Activated naive CD8-positive, alpha-beta T cell treated with anti-CD3 and anti-CD28 coated beads, Interleukin-2, amount 10 ng/mL, durations not matched to agents 7 days and 5 days (primary cell): Measurements from ENCODE around the gene PCBP3. TPM values are rescaled to one million over a fixed set of nuclear protein-coding genes. Genes with fewer than 3 reads are reported as not detected.
"Not testable (repeated sequence)": the region's sequence is repeated elsewhere in the genome, so short reads cannot be mapped to it uniquely, and the experiment has no call there.

Experiments used
- ATAC-seq: fragments of 150-1000 bp; cut with Tn5 transposase; one replicate; pipeline ENCODE4 v1.10.0; 2021; ENCODE audit warnings: low read depth, moderate library complexity
- POLR2A ChIA-PET: fragments of 350-600 bp; sonication (Branson Sonifier 250); formaldehyde crosslinking; loops from one replicate; lab custom pipeline; 2021; ENCODE audit warnings: antibody characterized with exemption; lab: Charles Lee
- DNase-seq: peaks from one replicate; pipeline ENCODE4 v3.0.0; 2021
- H3K27ac Mint-ChIP-seq: one replicate; pipeline ENCODE4 v1.8.0; 2022; ENCODE audit warnings: mild to moderate bottlenecking, mixed read lengths
- H3K27me3 Mint-ChIP-seq: one replicate; pipeline ENCODE4 v1.8.0; 2022; ENCODE audit warnings: mild to moderate bottlenecking, moderate library complexity, mixed read lengths
- H3K36me3 Mint-ChIP-seq: one replicate; pipeline ENCODE4 v1.8.0; 2021; ENCODE audit warnings: mild to moderate bottlenecking, mixed read lengths
- H3K4me1 Mint-ChIP-seq: one replicate; pipeline ENCODE4 v1.8.0; 2021; ENCODE audit warnings: mixed read lengths
- H3K4me3 Mint-ChIP-seq: one replicate; pipeline ENCODE4 v1.8.0; 2022; ENCODE audit warnings: mild to moderate bottlenecking, moderate library complexity, mixed read lengths
- H3K9me3 Mint-ChIP-seq: one replicate; pipeline ENCODE4 v1.8.0; 2021; ENCODE audit warnings: mixed read lengths
- total RNA-seq, 2 experiments: library from RNA; stranded (reverse); gene quantifications; one replicate each; pipeline ENCODE4 v1.2.3, GENCODE V29; 2021

The PCBP3 gene
- total RNA-seq, 2 experiments from 2014 or later = 1.2 TPM; not detected in 1

DNA sequence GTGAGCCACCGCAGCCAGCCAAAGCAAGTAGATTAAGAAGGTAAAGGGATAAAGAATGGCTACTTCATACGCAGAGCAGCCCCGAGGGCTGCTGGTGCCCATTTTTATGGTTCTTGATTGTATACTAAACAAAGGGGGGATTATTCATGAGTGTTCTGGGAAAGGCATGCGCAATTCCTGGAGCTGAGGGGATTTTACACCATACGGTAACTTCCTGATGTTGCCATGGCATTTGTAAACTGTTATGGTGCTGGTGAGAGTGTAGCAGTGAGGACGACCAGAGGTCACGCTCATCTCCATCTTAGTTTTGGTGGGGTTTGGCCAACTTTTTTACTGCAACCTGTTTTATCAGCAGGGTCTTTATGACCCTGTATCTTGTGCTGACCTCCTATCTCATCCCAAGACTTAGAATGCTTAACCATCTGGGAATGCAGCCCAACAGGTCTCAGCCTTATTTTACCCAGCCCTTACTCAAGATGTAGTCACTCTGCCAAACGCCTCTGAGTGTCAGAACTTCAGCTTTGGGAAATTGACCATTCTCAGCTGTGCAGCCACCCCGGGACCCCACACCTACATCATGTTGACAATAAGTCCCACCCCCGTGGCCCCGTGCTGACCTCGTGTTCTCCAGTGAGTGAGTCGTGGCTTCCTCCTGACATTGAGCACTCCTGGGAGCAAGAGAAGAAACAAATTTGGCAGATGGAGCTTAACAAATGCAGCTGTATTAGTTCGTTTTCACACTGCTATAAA is 188.6 kb downstream of the PCBP3 start:
- Mint-ChIP-seq H3K27me3 (peaks cover 2% of the 10 kb centered on the region), H3K9me3 (peaks cover 5% of the 10 kb centered on the region), H3K4me3 (no peak overlapping the region), H3K4me1 (peaks cover 9% of the 10 kb centered on the region), H3K27ac (no peak overlapping the region), H3K36me3 (no peaks in the 10 kb centered on the region)
- DNase-seq = no peak
- POLR2A ChIA-PET = interaction anchor here (0.7 kb wide), 1 partner anchor 18 kb away, joined by 6 read pairs; no protein-coding TSS in a partner anchor
- no peak for ATAC-seq

DNA sequence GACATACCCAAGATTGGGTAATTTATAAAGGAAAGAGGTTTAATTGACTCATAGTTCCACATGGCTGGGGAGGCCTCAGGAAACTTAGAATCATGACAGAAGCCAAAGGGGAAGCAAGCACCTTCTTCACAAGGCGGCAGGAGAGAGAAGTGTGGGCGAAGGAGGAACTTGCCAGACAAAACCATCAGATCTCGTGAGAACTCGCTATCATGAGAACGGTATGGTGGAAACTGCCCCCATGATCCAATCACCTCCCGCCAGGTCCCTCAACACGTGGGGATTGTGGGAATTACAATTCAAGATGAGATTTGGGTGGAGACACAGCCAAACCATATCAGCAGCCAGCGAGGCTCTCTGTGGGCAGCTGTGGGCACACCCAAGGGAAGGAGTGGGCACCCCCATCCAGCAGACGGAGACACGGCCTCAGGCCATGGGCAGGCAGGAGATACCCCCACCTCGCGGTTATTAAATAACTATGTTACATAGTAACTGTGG is 189.3 kb downstream of the PCBP3 start:
- H3K27ac Mint-ChIP-seq, H3K4me1 Mint-ChIP-seq: not testable (repeated sequence)

DNA sequence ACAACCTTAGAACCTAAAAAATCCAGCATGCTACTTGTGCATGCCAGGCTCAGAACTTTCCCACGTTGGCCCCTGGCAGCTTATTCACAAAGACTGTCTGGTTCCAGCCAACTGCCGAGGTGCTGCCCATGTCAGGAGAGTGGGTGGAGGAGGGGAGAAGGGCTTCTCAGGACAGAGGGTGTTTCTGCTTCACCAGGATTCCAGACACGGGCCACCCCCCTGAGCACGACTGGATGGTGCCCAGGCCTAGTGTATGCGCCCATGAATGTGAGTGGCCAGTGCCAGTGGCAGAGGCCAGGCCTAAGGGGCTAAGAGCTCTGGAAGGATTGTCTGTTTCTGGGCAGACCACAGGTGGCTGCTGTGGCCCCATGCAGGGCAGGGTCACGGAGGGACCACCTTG is 189.9 kb downstream of the PCBP3 start:
- POLR2A ChIA-PET = no interaction called here
- ATAC-seq (no peak), DNase-seq (no peak)
- Mint-ChIP-seq H3K27me3 (peaks cover 2% of the 10 kb centered on the region), H3K4me3 (no peak overlapping the region), H3K4me1 (peaks cover 2% of the 10 kb centered on the region), H3K27ac (no peak overlapping the region), H3K36me3 (no peaks in the 10 kb centered on the region), H3K9me3 (peaks cover 5% of the 10 kb centered on the region)

More for the DNA sequence above, 189.3 kb downstream of the PCBP3 start:
- DNase-seq, H3K4me3 Mint-ChIP-seq, H3K27me3 Mint-ChIP-seq, H3K36me3 Mint-ChIP-seq, POLR2A ChIA-PET, H3K9me3 Mint-ChIP-seq, ATAC-seq: not testable (repeated sequence)

DNA sequence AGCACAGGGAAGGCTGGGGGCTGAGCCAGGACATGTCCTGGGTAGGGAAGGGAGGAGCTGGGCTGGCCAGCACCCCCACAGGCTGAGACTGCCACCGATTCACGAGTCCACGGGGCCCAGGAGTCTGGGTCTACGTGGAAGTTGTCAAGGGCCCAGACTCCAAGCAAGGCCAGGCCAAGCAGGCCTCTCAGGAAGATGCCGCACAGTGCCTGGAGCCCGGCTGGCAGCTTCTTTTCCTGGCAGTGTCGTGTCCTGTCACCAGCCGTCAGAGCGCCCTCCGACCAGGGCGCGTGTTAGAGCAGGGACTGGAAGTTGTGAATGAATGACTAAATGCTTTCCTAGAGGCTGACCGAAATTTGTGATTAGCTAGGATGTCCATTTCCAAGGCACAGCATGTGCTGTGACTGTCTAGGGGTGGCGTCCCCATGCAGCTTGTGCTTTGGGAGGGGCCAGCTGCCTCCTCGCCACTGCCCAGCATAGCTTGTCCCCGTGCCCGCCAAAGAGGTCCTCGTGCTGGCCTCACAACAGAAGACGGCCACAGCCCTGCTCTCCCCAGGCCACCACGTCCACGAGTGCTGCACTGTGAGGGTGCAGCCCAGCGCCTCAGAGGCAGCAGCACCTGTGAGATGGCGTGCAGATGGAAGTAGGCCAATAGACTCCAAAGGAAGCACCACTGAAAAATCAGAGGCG is 190.6 kb downstream of the PCBP3 start:
- Mint-ChIP-seq H3K4me1 (peaks cover 2% of the 10 kb centered on the region), H3K36me3 (no peaks in the 10 kb centered on the region), H3K27me3 (peaks cover 5% of the 10 kb centered on the region), H3K9me3 (peaks cover 5% of the 10 kb centered on the region), H3K4me3 (no peak overlapping the region), H3K27ac (no peak overlapping the region)
- no peak for DNase-seq
- ATAC-seq = no peak
- POLR2A ChIA-PET = no interaction called here

DNA sequence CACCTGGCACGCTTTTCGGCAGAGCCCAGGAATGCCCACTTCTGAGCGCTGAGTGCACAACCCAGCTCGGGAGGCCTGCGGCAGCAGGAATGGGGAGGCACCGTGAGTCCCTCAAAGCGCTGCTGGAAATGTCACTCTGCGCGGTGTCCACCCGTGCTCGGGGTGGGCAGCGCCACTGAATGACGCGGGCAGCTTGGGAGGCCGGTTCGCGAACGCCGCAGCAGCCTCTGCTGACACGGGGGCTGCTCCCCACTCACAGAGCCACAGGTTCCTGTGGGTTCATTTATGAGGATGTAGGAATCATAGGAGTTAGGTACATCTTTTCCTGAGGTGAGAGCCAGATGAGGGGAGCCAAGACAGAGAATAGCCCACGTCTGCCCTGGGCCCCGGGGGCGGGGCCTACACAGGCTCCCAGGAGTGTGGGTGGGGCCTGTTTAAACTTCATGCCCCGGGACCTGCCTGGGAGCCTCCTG is 191.3 kb downstream of the PCBP3 start:
- H3K4me3 Mint-ChIP-seq = no peak overlapping the region
- no peak overlapping the region for H3K27ac Mint-ChIP-seq
- H3K27me3 Mint-ChIP-seq = peaks cover 5% of the 10 kb centered on the region
- POLR2A ChIA-PET = no interaction called here
- ATAC-seq (no peak), DNase-seq (no peak)
- peaks cover 2% of the 10 kb centered on the region for H3K4me1 Mint-ChIP-seq
- H3K36me3 Mint-ChIP-seq = no peaks in the 10 kb centered on the region
- H3K9me3 Mint-ChIP-seq = peaks cover 5% of the 10 kb centered on the region

DNA sequence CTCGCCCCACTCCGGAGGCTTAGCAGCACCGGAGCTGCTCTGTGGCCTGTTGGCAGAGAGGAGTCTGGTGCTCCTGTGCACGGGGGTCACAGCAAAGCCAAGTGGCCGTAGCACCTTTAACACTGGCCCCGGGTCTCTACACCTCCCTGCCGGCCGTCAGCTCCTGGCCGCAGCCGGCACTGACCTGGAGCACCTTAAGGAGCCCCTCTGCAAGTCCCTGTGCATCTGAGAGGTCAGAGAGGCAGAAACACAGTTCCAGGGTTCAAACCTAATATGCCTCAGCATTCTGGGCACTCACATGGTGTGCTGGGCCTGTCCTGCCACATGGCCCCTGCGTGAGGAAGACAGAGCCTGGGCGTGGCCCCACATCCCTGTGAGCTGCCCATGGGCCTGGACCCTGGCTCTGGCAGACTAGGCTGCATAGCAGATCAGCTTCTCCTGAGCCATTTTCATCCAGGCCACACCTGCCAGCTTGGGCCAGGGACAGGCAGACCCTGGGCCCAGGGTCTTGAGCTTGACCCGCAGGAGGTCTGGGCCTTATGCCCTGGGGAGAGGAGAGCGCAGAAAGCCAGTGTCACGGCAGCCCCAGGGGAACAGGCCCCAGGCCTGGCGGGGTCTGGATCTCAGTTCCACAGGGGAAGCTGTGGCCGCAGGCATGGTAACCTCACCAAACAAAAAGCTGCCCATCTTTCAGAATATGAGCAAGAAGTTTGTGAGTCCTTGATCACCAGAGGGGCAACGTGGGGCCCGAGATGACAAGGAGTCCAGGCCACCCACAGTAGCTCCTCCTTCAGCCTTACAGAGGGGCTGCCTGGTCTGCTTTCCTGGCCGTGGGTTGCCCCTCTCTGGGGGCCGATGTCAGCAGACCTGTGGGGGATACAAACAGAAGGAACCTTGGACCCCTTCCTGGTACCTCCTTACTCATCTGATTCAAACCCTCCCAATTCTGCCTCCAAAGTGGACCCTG is 192.1 kb downstream of the PCBP3 start:
- Mint-ChIP-seq H3K9me3 (peaks cover 5% of the 10 kb centered on the region), H3K4me3 (no peak overlapping the region), H3K27me3 (peaks cover 5% of the 10 kb centered on the region), H3K36me3 (no peaks in the 10 kb centered on the region), H3K27ac (no peak overlapping the region), H3K4me1 (peaks cover 2% of the 10 kb centered on the region)
- DNase-seq (no peak), ATAC-seq (no peak)
- POLR2A ChIA-PET = no interaction called here

DNA sequence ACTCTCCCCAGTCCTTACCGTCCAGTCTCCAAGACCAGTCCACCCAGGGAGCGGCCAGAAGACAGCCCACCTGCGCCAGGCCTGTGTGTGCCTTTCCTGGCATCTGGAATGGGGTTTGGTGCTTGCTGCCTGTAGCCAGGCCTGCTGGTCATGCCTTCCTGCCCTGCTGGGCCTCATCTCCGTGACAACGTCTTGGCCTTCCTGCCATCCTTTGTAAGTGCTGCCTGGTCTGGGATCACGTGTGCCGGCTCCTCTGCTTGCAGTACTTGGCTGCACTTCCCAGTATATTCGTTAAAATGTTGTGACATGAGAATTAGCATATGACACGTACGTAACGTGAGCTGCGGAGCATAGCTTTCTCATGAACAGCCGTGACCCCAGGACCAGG is 192.7 kb downstream of the PCBP3 start:
- H3K4me1 Mint-ChIP-seq = peaks cover 2% of the 10 kb centered on the region
- peaks cover 7% of the 10 kb centered on the region for H3K9me3 Mint-ChIP-seq
- no peak for DNase-seq
- no peak for ATAC-seq
- no peak overlapping the region for H3K4me3 Mint-ChIP-seq
- no peak overlapping the region for H3K27ac Mint-ChIP-seq
- POLR2A ChIA-PET = no interaction called here
- peaks cover 5% of the 10 kb centered on the region for H3K27me3 Mint-ChIP-seq
- no peaks in the 10 kb centered on the region for H3K36me3 Mint-ChIP-seq

DNA sequence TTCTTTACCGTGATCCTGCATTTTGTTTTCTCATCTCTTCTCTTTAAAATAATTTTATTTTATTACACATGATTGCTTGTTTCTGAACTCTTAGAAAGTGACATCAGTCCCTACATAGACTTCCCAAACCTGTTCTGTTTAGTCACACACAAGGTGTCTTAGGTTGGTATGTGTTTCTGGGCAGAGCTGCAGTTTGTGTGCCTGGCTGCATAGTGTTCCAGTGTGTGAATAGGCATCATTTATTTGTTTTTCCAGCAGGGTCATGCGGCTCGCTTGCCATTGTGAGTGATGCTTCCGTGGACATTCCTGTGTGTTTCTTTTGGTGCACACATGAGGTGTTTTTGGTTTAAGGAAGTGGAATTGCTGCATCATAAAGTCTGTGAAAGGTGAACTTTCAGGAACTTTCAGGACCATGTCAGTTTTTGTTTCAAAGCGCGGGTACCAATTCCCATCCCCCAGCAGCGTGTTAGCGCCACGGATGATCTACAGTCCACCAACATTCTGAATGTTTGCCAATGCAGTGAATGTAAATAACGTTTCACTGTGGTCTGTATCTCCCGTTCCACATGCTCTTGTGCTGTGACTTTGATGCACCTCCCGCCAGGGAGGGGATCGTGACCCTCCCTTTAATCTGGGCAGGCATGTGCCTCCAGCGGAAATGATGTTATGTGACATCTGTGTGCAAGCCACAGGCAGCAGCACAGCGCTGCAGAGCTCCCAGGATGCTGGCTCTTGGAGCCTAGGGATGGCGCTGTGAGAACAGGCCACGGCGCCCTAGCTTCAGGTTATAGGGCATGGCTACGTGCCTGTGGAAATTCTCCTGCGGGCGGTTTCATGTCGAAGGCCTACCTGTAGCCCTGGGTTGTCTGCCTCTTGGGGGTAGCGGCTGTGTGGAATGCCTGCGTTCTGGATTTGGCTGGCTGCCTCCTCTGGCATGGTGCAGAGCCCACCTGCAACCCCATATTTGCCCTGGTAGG is 193.5 kb downstream of the PCBP3 start:
- ATAC-seq = no peak
- no peak for DNase-seq
- Mint-ChIP-seq H3K27ac (no peak overlapping the region), H3K27me3 (peaks cover 8% of the 10 kb centered on the region), H3K4me1 (peaks cover 2% of the 10 kb centered on the region), H3K36me3 (no peaks in the 10 kb centered on the region), H3K4me3 (no peak overlapping the region), H3K9me3 (peaks cover 11% of the 10 kb centered on the region)
- POLR2A ChIA-PET = no interaction called here

DNA sequence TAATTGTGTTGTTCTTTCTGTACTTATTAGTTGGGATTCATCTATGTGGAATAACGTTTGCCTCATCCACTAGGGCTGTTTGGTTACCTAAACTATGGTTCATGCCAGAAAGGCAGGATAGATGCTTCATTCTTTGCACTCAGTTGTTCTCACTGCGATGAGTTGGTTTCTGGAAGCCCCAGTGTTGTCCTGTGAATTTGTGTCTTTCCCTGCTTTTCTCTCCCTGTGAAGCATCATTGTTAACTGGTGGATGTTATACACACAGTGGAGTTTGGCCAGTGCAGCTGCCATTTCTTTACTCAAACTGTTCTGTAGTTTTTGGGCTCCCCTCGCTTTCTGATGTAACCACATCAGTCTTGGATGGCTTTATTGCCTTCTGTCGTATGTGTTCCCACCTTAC is 194.4 kb downstream of the PCBP3 start:
- Mint-ChIP-seq H3K27ac (no peak overlapping the region), H3K4me3 (no peak overlapping the region), H3K4me1 (no peaks in the 10 kb centered on the region), H3K9me3 (peaks cover 7% of the 10 kb centered on the region), H3K27me3 (peaks cover 14% of the 10 kb centered on the region), H3K36me3 (no peaks in the 10 kb centered on the region)
- no peak for DNase-seq
- POLR2A ChIA-PET = no interaction called here
- ATAC-seq = no peak

DNA sequence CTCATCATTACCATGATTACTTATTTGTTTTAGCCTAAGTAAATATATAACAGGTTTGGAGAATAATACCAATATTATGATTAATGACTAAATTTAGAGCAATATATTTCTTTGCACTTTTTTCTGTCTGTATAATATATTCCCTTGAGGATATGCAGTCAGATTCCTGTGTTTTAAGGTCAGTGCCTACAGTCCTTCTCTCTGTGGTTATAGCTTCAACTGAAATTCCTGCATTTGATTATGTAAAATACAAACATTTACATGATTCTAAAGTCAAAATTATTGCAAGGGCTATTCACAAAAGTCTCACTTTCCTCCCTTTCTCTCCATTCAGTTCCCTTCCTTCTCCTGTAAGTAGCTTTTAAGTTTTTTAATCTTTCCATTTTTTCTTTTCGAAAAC is 195.1 kb downstream of the PCBP3 start:
- no peak overlapping the region for H3K4me3 Mint-ChIP-seq
- peaks cover 7% of the 10 kb centered on the region for H3K9me3 Mint-ChIP-seq
- H3K27me3 Mint-ChIP-seq = peaks cover 16% of the 10 kb centered on the region
- no peak for ATAC-seq
- H3K36me3 Mint-ChIP-seq = no peaks in the 10 kb centered on the region
- POLR2A ChIA-PET = no interaction called here
- H3K27ac Mint-ChIP-seq = no peak overlapping the region
- no peak for DNase-seq
- no peaks in the 10 kb centered on the region for H3K4me1 Mint-ChIP-seq

DNA sequence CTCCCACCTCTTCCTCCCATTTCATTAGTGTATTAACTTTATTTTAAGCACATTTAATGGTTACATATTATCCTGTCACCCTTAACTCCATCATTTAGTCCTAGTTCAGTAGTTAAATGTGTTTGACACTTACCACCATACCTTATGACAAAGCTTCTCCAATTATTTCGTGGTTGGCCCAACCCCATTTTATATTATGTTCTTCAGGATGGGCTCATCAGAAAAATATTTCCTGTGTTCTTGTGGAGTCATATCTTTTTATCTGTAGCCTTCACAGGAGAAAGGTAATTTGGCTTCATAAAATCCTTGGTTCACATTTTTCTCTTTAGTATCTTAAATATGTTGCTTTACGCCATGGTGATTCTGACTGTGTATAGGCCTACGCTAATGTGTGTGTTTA is 195.7 kb downstream of the PCBP3 start:
- no peak for ATAC-seq
- H3K27me3 Mint-ChIP-seq = peaks cover 16% of the 10 kb centered on the region

DNA sequence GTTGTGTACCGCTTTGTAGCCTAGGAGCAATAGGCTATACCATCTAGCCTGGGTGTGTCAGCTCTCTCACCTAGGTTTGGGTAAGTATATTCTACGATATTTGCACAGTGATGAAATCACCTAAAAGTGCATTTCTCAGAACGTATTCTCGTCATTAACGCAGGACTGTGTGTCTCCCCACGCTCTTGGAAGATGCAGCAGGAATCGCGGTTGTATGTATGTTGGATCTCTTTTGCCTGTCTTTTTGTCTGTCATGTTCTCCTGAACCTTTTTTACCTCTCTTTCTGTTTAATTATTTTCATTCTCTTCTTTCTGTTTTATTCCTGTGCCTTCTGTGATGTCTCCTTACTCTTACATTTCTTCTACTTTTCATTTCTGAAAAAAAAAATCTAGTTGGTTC is 197.5 kb downstream of the PCBP3 start:
- Mint-ChIP-seq H3K4me3 (no peak overlapping the region), H3K9me3 (peaks cover 7% of the 10 kb centered on the region), H3K36me3 (no peaks in the 10 kb centered on the region), H3K27ac (no peak overlapping the region), H3K4me1 (peaks cover 6% of the 10 kb centered on the region), H3K27me3 (peaks cover 16% of the 10 kb centered on the region)
- no peak for ATAC-seq
- DNase-seq = no peak
- POLR2A ChIA-PET = no interaction called here

More for the DNA sequence above, 195.7 kb downstream of the PCBP3 start:
- Mint-ChIP-seq H3K36me3 (no peaks in the 10 kb centered on the region), H3K4me1 (no peaks in the 10 kb centered on the region), H3K4me3 (no peak overlapping the region), H3K27ac (no peak overlapping the region), H3K9me3 (peaks cover 7% of the 10 kb centered on the region)
- no peak for DNase-seq
- POLR2A ChIA-PET = no interaction called here
